Measurements from ENCODE around the gene LRRC70. TPM values are rescaled to one million over a fixed set of nuclear protein-coding genes. Genes with fewer than 3 reads are reported as not detected.

LRRC70 gene
- total and polyA plus RNA-seq, 3 experiments from 2014 or later: 0.13 to 1.1 (median 0.60) TPM

GRCh38 chr5:62576570-62577170 lies 1.9 kb upstream of the LRRC70 start:
- Histone ChIP-seq H3K4me3 (ENCODE audit: low read length) (no peak overlapping the region), H3K27me3 (ENCODE audit: insufficient read depth, low read length, poor library complexity, severe bottlenecking) (no peaks in the 10 kb centered on the region), H3K36me3 (ENCODE audit: insufficient read depth, low read length) (no peaks in the 10 kb centered on the region), H3K4me1 (ENCODE audit: insufficient read depth, low read length) (peaks cover 5% of the 10 kb centered on the region), H3K9me3 (ENCODE audit: low read length) (no peaks in the 10 kb centered on the region), H3K27ac (ENCODE audit: low read depth, low read length) (no peak overlapping the region)
- ChIA-PET POLR2A (no interaction called here), CTCF (no interaction called here)
- Mint-ChIP-seq H3K27ac (peak overlapping the region; percentile 12 to 78 (median 46)), H3K4me1 (peaks cover 16 to 38% (median 21%) of the 10 kb centered on the region in 3 donors), H3K9me3 (no peaks in the 10 kb centered on the region), H3K27me3 (no peaks in the 10 kb centered on the region), H3K36me3 (peaks cover 0 to 15% (median 10%) of the 10 kb centered on the region in 3 donors), H3K4me3 (no peak overlapping the region)
- no peak for DNase-seq

- CTCF ChIA-PET: no interaction called here
- no peaks in the 10 kb centered on the region for H3K27me3 Mint-ChIP-seq
- DNase-seq: no peak
- H3K4me1 ChIP-seq (ENCODE audit: insufficient read depth, low read length): peaks cover 5% of the 10 kb centered on the region
- peaks cover 0 to 18% (median 11%) of the 10 kb centered on the region in 3 donors for H3K36me3 Mint-ChIP-seq
- peaks cover 16 to 40% (median 22%) of the 10 kb centered on the region in 3 donors for H3K4me1 Mint-ChIP-seq
- no peak overlapping the region for H3K4me3 ChIP-seq (ENCODE audit: low read length)
- no peaks in the 10 kb centered on the region for H3K27me3 ChIP-seq (ENCODE audit: insufficient read depth, low read length, poor library complexity, severe bottlenecking)
- H3K4me3 Mint-ChIP-seq: no peak overlapping the region
- peak overlapping the region in 1 of 8 donors; percentile 44 for H3K27ac Mint-ChIP-seq
- H3K27ac ChIP-seq (ENCODE audit: low read depth, low read length): no peak overlapping the region
- POLR2A ChIA-PET: interaction anchor here (0.6 kb wide), 1 partner anchor 9 kb away, joined by 6 read pairs; no protein-coding TSS in a partner anchor
- H3K9me3 ChIP-seq (ENCODE audit: low read length): no peaks in the 10 kb centered on the region
- no peaks in the 10 kb centered on the region for H3K9me3 Mint-ChIP-seq
- H3K36me3 ChIP-seq (ENCODE audit: insufficient read depth, low read length): no peaks in the 10 kb centered on the region
Observed at GRCh38 chr5:62577488-62577887, 1.1 kb upstream of the LRRC70 start.

- DNase-seq: no peak
- no peak overlapping the region for H3K4me3 ChIP-seq (ENCODE audit: low read length)
- Mint-ChIP-seq H3K27ac (no peak overlapping the region), H3K36me3 (peaks cover 0 to 18% (median 11%) of the 10 kb centered on the region in 3 donors), H3K9me3 (no peaks in the 10 kb centered on the region), H3K27me3 (no peaks in the 10 kb centered on the region), H3K4me3 (no peak overlapping the region), H3K4me1 (peaks cover 16 to 40% (median 22%) of the 10 kb centered on the region in 3 donors)
- no peaks in the 10 kb centered on the region for H3K9me3 ChIP-seq (ENCODE audit: low read length)
- ChIA-PET POLR2A (no interaction called here), CTCF (no interaction called here)
- no peaks in the 10 kb centered on the region for H3K36me3 ChIP-seq (ENCODE audit: insufficient read depth, low read length)
- no peaks in the 10 kb centered on the region for H3K27me3 ChIP-seq (ENCODE audit: insufficient read depth, low read length, poor library complexity, severe bottlenecking)
- no peak overlapping the region for H3K27ac ChIP-seq (ENCODE audit: low read depth, low read length)
- H3K4me1 ChIP-seq (ENCODE audit: insufficient read depth, low read length): peaks cover 5% of the 10 kb centered on the region
Observed at GRCh38 chr5:62579761-62580160, 1.1 kb downstream of the LRRC70 start.

- CTCF ChIA-PET: no interaction called here
- H3K4me1 Mint-ChIP-seq: peaks cover 16 to 37% (median 22%) of the 10 kb centered on the region in 3 donors
Observed at GRCh38 chr5:62581836-62582597, 3.4 kb downstream of the LRRC70 start.

GRCh38 chr5:62584391-62584790 lies 5.8 kb downstream of the LRRC70 start:
- Mint-ChIP-seq H3K27ac (no peak overlapping the region), H3K4me1 (peaks cover 11 to 26% (median 23%) of the 10 kb centered on the region in 3 donors), H3K9me3 (no peaks in the 10 kb centered on the region), H3K4me3 (no peak overlapping the region), H3K36me3 (peaks cover 4 to 36% (median 16%) of the 10 kb centered on the region in 3 donors), H3K27me3 (no peaks in the 10 kb centered on the region)
- no peaks in the 10 kb centered on the region for H3K9me3 ChIP-seq (ENCODE audit: low read length)
- no peaks in the 10 kb centered on the region for H3K4me1 ChIP-seq (ENCODE audit: insufficient read depth, low read length)
- H3K27ac ChIP-seq (ENCODE audit: low read depth, low read length): no peak overlapping the region
- no peaks in the 10 kb centered on the region for H3K36me3 ChIP-seq (ENCODE audit: insufficient read depth, low read length)
- ChIA-PET POLR2A (no interaction called here), CTCF (no interaction called here)
- H3K4me3 ChIP-seq (ENCODE audit: low read length): no peak overlapping the region
- DNase-seq: no peak
- no peaks in the 10 kb centered on the region for H3K27me3 ChIP-seq (ENCODE audit: insufficient read depth, low read length, poor library complexity, severe bottlenecking)

More at GRCh38 chr5:62581836-62582597, 3.4 kb downstream of the LRRC70 start:
- Histone ChIP-seq H3K27ac (ENCODE audit: low read depth, low read length) (no peak overlapping the region), H3K36me3 (ENCODE audit: insufficient read depth, low read length) (no peaks in the 10 kb centered on the region), H3K4me3 (ENCODE audit: low read length) (no peak overlapping the region), H3K9me3 (ENCODE audit: low read length) (no peaks in the 10 kb centered on the region), H3K4me1 (ENCODE audit: insufficient read depth, low read length) (peaks cover 5% of the 10 kb centered on the region), H3K27me3 (ENCODE audit: insufficient read depth, low read length, poor library complexity, severe bottlenecking) (no peaks in the 10 kb centered on the region)
- no peak for DNase-seq
- Mint-ChIP-seq H3K4me3 (no peak overlapping the region), H3K27me3 (no peaks in the 10 kb centered on the region), H3K36me3 (peaks cover 2 to 24% (median 13%) of the 10 kb centered on the region in 3 donors), H3K27ac (peak overlapping the region in 4 of 8 donors; percentile 43 to 77 (median 43)), H3K9me3 (no peaks in the 10 kb centered on the region)
- POLR2A ChIA-PET: no interaction called here

- Histone ChIP-seq H3K9me3 (ENCODE audit: low read length) (no peaks in the 10 kb centered on the region), H3K27ac (ENCODE audit: low read depth, low read length) (no peak overlapping the region), H3K4me3 (ENCODE audit: low read length) (no peak overlapping the region), H3K4me1 (ENCODE audit: insufficient read depth, low read length) (no peaks in the 10 kb centered on the region), H3K27me3 (ENCODE audit: insufficient read depth, low read length, poor library complexity, severe bottlenecking) (no peaks in the 10 kb centered on the region), H3K36me3 (ENCODE audit: insufficient read depth, low read length) (no peaks in the 10 kb centered on the region)
- Mint-ChIP-seq H3K27me3 (no peaks in the 10 kb centered on the region), H3K4me3 (no peak overlapping the region), H3K27ac (peak overlapping the region in 3 of 8 donors; percentile 6 to 52 (median 26)), H3K9me3 (no peaks in the 10 kb centered on the region), H3K4me1 (peaks cover 11 to 24% (median 23%) of the 10 kb centered on the region in 3 donors), H3K36me3 (peaks cover 4 to 35% (median 16%) of the 10 kb centered on the region in 3 donors)
- DNase-seq: no peak
- CTCF ChIA-PET: no interaction called here
- POLR2A ChIA-PET: no interaction called here
Observed at GRCh38 chr5:62585306-62585705, 6.7 kb downstream of the LRRC70 start.

- Histone ChIP-seq H3K36me3 (ENCODE audit: insufficient read depth, low read length) (no peaks in the 10 kb centered on the region), H3K27ac (ENCODE audit: low read depth, low read length) (no peak overlapping the region), H3K4me1 (ENCODE audit: insufficient read depth, low read length) (no peaks in the 10 kb centered on the region), H3K27me3 (ENCODE audit: insufficient read depth, low read length, poor library complexity, severe bottlenecking) (no peaks in the 10 kb centered on the region), H3K4me3 (ENCODE audit: low read length) (no peak overlapping the region), H3K9me3 (ENCODE audit: low read length) (no peaks in the 10 kb centered on the region)
- no peaks in the 10 kb centered on the region for H3K27me3 Mint-ChIP-seq
- no peak overlapping the region for H3K4me3 Mint-ChIP-seq
- H3K27ac Mint-ChIP-seq: peak overlapping the region in 2 of 8 donors; percentile 26 to 52
- ChIA-PET CTCF (no interaction called here), POLR2A (no interaction called here)
- no peak for DNase-seq
- H3K9me3 Mint-ChIP-seq: no peaks in the 10 kb centered on the region
- peaks cover 11 to 22% (median 20%) of the 10 kb centered on the region in 3 donors for H3K4me1 Mint-ChIP-seq
- peaks cover 4 to 32% (median 12%) of the 10 kb centered on the region in 3 donors for H3K36me3 Mint-ChIP-seq
Observed at GRCh38 chr5:62585751-62586150, 7.1 kb downstream of the LRRC70 start.

- H3K27ac ChIP-seq (ENCODE audit: low read depth, low read length): no peak overlapping the region
- H3K36me3 Mint-ChIP-seq: peaks cover 12 to 40% (median 18%) of the 10 kb centered on the region in 3 donors
- no peak for DNase-seq
- no peak overlapping the region for H3K4me3 Mint-ChIP-seq
- peaks cover 11 to 16% (median 12%) of the 10 kb centered on the region in 3 donors for H3K4me1 Mint-ChIP-seq
- H3K36me3 ChIP-seq (ENCODE audit: insufficient read depth, low read length): no peaks in the 10 kb centered on the region
- no peak overlapping the region for H3K4me3 ChIP-seq (ENCODE audit: low read length)
- H3K9me3 Mint-ChIP-seq: no peaks in the 10 kb centered on the region
- ChIA-PET CTCF (no interaction called here), POLR2A (no interaction called here)
- no peaks in the 10 kb centered on the region for H3K9me3 ChIP-seq (ENCODE audit: low read length)
- H3K27me3 ChIP-seq (ENCODE audit: insufficient read depth, low read length, poor library complexity, severe bottlenecking): no peaks in the 10 kb centered on the region
- H3K27me3 Mint-ChIP-seq: no peaks in the 10 kb centered on the region
- no peaks in the 10 kb centered on the region for H3K4me1 ChIP-seq (ENCODE audit: insufficient read depth, low read length)
- H3K27ac Mint-ChIP-seq: no peak overlapping the region
Observed at GRCh38 chr5:62587737-62588136, 9.1 kb downstream of the LRRC70 start.

Data from CD8-positive, alpha-beta memory T cell (primary cell).